WERI-Rb-1 (cell line): ENCODE measurements around the gene KCNQ2.

Experiments
- DNase-seq: peaks from one replicate; pipeline ENCODE4 v3.0.0-alpha.2; 2020
- H3K27ac ChIP-seq: fragments of 250-450 bp; sonication (Bioruptor Pico); 2 replicates; pipeline ENCODE4 v1.5.1; 2020; ENCODE audit warnings: mild to moderate bottlenecking, moderate library complexity
- H3K27me3 ChIP-seq: fragments of 250-450 bp; sonication (Bioruptor Pico); 2 replicates; pipeline ENCODE4 v1.5.1; 2021; ENCODE audit warnings: mild to moderate bottlenecking, low read depth, moderate library complexity; ENCODE audit not compliant: insufficient read depth, severe bottlenecking
- H3K36me3 ChIP-seq: fragments of 250-450 bp; sonication (Bioruptor Pico); 2 replicates; pipeline ENCODE4 v1.5.1; 2020; ENCODE audit warnings: mild to moderate bottlenecking, moderate library complexity
- H3K4me3 ChIP-seq: 2 replicates; pipeline ENCODE4 v1.5.1; 2011; ENCODE audit warnings: low read depth, mild to moderate bottlenecking, control low read depth, low read length
- H3K9me3 ChIP-seq: fragments of 250-450 bp; sonication (Bioruptor Pico); 2 replicates; pipeline ENCODE4 v1.5.1; 2021; ENCODE audit warnings: mild to moderate bottlenecking, moderate library complexity; ENCODE audit not compliant: severe bottlenecking
- CTCF ChIP-seq: IDR thresholded peaks from 2 replicates; pipeline ENCODE4 v1.5.1; 2011; ENCODE audit warnings: low read depth, mild to moderate bottlenecking, control low read depth, inconsistent platforms, low read length

Gene KCNQ2

GRCh38 chr20:63433351-63433750 is 39.1 kb downstream of the KCNQ2 start:
- no peak overlapping the region for H3K27ac ChIP-seq
- H3K4me3 ChIP-seq = no peak overlapping the region
- no peak for DNase-seq
- no peaks in the 10 kb centered on the region for H3K27me3 ChIP-seq
- TF ChIP-seq CTCF = no peak
- peaks cover 6% of the 10 kb centered on the region; the same call in 1 of the 2 replicates for H3K36me3 ChIP-seq
- no peaks in the 10 kb centered on the region for H3K9me3 ChIP-seq

GRCh38 chr20:63432577-63433325 is 39.7 kb downstream of the KCNQ2 start:
- H3K9me3 ChIP-seq = no peaks in the 10 kb centered on the region
- no peaks in the 10 kb centered on the region for H3K27me3 ChIP-seq
- TF ChIP-seq CTCF = no peak
- no peak overlapping the region for H3K27ac ChIP-seq
- no peak overlapping the region for H3K4me3 ChIP-seq
- peaks cover 7% of the 10 kb centered on the region; the same call in 1 of the 2 replicates for H3K36me3 ChIP-seq
- no peak for DNase-seq

GRCh38 chr20:63431944-63432343 is 40.5 kb downstream of the KCNQ2 start:
- H3K27me3 ChIP-seq = no peaks in the 10 kb centered on the region

GRCh38 chr20:63430891-63431290 is 41.6 kb downstream of the KCNQ2 start:
- Histone ChIP-seq H3K36me3 (peaks cover 17% of the 10 kb centered on the region), H3K27me3 (no peaks in the 10 kb centered on the region), H3K27ac (no peak overlapping the region; the same call in 1 of the 2 replicates), H3K9me3 (no peaks in the 10 kb centered on the region), H3K4me3 (no peak overlapping the region)
- no peak for TF ChIP-seq CTCF
- DNase-seq = no peak

More at GRCh38 chr20:63431944-63432343, 40.5 kb downstream of the KCNQ2 start:
- TF ChIP-seq CTCF = no peak
- no peak overlapping the region for H3K27ac ChIP-seq
- peaks cover 10% of the 10 kb centered on the region; the same call in 1 of the 2 replicates for H3K36me3 ChIP-seq
- no peak for DNase-seq
- H3K4me3 ChIP-seq = no peak overlapping the region
- H3K9me3 ChIP-seq = no peaks in the 10 kb centered on the region

- H3K9me3 ChIP-seq = no peaks in the 10 kb centered on the region
- no peak overlapping the region for H3K27ac ChIP-seq
- H3K27me3 ChIP-seq = no peaks in the 10 kb centered on the region
- TF ChIP-seq CTCF = no peak
- no peak for DNase-seq
- peaks cover 26% of the 10 kb centered on the region for H3K36me3 ChIP-seq
- H3K4me3 ChIP-seq = no peak overlapping the region
These were observed 42.5 kb downstream of the KCNQ2 start for GRCh38 chr20:63429992-63430391.
